HepG2 (cell line): ENCODE measurements around the gene NDOR1. TPM values are rescaled to one million over a fixed set of nuclear protein-coding genes. Genes with fewer than 3 reads are reported as not detected.

Experiments
- ETV5 ChIP-seq: IDR thresholded peaks from 2 replicates; pipeline ENCODE4 v1.6.1; 2018; ENCODE audit warnings: missing biosample characterization, missing genetic modification reagents, inconsistent platforms, borderline replicate concordance
- FLYWCH1 ChIP-seq: sonication (generic); formaldehyde crosslinking; IDR thresholded peaks from 2 replicates; pipeline ENCODE4 v1.8.1; 2023; ENCODE audit warnings: mild to moderate bottlenecking, missing genetic modification reagents
- FOSL2 ChIP-seq: sonication (generic); formaldehyde crosslinking; IDR thresholded peaks from 2 replicates; pipeline ENCODE4 v1.4.0; 2020; ENCODE audit warnings: missing genetic modification reagents
- FOXP4 ChIP-seq: sonication (generic); formaldehyde crosslinking; IDR thresholded peaks from 2 replicates; pipeline ENCODE4 v1.4.0; 2020; ENCODE audit warnings: missing genetic modification reagents
- GABPB1 ChIP-seq: IDR thresholded peaks from 2 replicates; pipeline ENCODE4 v1.6.1; 2016; ENCODE audit warnings: mild to moderate bottlenecking, missing genetic modification reagents, moderate library complexity, missing compliant biosample characterization
- HDAC1 ChIP-seq: sonication (generic); formaldehyde crosslinking; IDR thresholded peaks from 2 replicates; pipeline ENCODE4 v1.5.1; 2020; ENCODE audit warnings: mild to moderate bottlenecking, missing genetic modification reagents
- KDM2A ChIP-seq: sonication (generic); formaldehyde crosslinking; IDR thresholded peaks from 2 replicates; pipeline ENCODE4 v1.4.0; 2020; ENCODE audit warnings: low read depth, missing genetic modification reagents, borderline replicate concordance
- KLF9 ChIP-seq: IDR thresholded peaks from 2 replicates; pipeline ENCODE4 v1.6.1; 2016; ENCODE audit warnings: low read depth
- NFE2L2 ChIP-seq: fragments of 150-350 bp; IDR thresholded peaks from 2 replicates; pipeline ENCODE4 v1.6.1; 2014; ENCODE audit warnings: low read length
- PCBP1 ChIP-seq: fragments of 200-400 bp; formaldehyde crosslinking; IDR thresholded peaks from 2 replicates; pipeline ENCODE4 v1.6.1; 2017; ENCODE audit warnings: mild to moderate bottlenecking, low read depth, low read length, borderline replicate concordance
- PITX1 ChIP-seq: sonication (generic); formaldehyde crosslinking; IDR thresholded peaks from 2 replicates; pipeline ENCODE4 v1.5.1; 2020; ENCODE audit warnings: mild to moderate bottlenecking, missing genetic modification reagents
- SIN3A ChIP-seq: IDR thresholded peaks from 2 replicates; pipeline ENCODE4 v1.6.1; 2011; ENCODE audit warnings: low read depth, mild to moderate bottlenecking, control low read depth, low read length, borderline replicate concordance
- SKI ChIP-seq: fragments of 450-650 bp; IDR thresholded peaks from one replicate; pipeline ENCODE4 v1.6.1; 2018; ENCODE audit warnings: mild to moderate bottlenecking; ENCODE audit not compliant: partially characterized antibody
- SMAD3 ChIP-seq: sonication (generic); formaldehyde crosslinking; IDR thresholded peaks from 2 replicates; pipeline ENCODE4 v1.4.0; 2020; ENCODE audit warnings: missing genetic modification reagents
- SNAI1 ChIP-seq: sonication (generic); formaldehyde crosslinking; IDR thresholded peaks from 2 replicates; pipeline ENCODE4 v1.5.0; 2020; ENCODE audit warnings: mild to moderate bottlenecking, missing genetic modification reagents, borderline replicate concordance
- TCF12 ChIP-seq, 2 experiments: fragments of 450-650 bp in 1 of 2; sonication (generic) in 1 of 2; formaldehyde crosslinking in 1 of 2; IDR thresholded peaks; 2 replicates each; pipeline versions ENCODE4 v1.6.1 to v1.8.0; 2017 to 2022; ENCODE audit warnings: antibody characterized with exemption in 1 of 2, mild to moderate bottlenecking in 1 of 2, missing genetic modification reagents in 1 of 2, moderate library complexity in 1 of 2
- THRA ChIP-seq: sonication (generic); formaldehyde crosslinking; IDR thresholded peaks from 2 replicates; pipeline ENCODE4 v1.4.0; 2020; ENCODE audit warnings: missing genetic modification reagents, borderline replicate concordance
- TOPORS ChIP-seq: sonication (generic); formaldehyde crosslinking; IDR thresholded peaks from 2 replicates; pipeline ENCODE4 v1.8.0; 2023; ENCODE audit warnings: mild to moderate bottlenecking, missing genetic modification reagents
- YEATS2 ChIP-seq: sonication (generic); formaldehyde crosslinking; IDR thresholded peaks from 2 replicates; pipeline ENCODE4 v1.4.0; 2020; ENCODE audit warnings: missing genetic modification reagents, borderline replicate concordance
- ZIK1 ChIP-seq: sonication (generic); formaldehyde crosslinking; IDR thresholded peaks from 2 replicates; pipeline ENCODE4 v1.5.0; 2020; ENCODE audit warnings: mild to moderate bottlenecking, low read depth, missing genetic modification reagents, borderline replicate concordance
- ZNF264 ChIP-seq: sonication (generic); formaldehyde crosslinking; IDR thresholded peaks from 2 replicates; pipeline ENCODE4 v1.4.0; 2020; ENCODE audit warnings: missing genetic modification reagents
- ZNF354B ChIP-seq: sonication (generic); formaldehyde crosslinking; IDR thresholded peaks from 2 replicates; pipeline ENCODE4 v1.8.0; 2022; ENCODE audit warnings: mild to moderate bottlenecking, missing genetic modification reagents
- ZNF432 ChIP-seq: sonication (generic); formaldehyde crosslinking; IDR thresholded peaks from 2 replicates; pipeline ENCODE4 v1.5.0; 2020; ENCODE audit warnings: missing genetic modification reagents, mild to moderate bottlenecking, borderline replicate concordance
- ZNF503 ChIP-seq: sonication (generic); formaldehyde crosslinking; IDR thresholded peaks from 2 replicates; pipeline ENCODE4 v1.4.0; 2020; ENCODE audit warnings: missing genetic modification reagents
- ZNF550 ChIP-seq: sonication (generic); formaldehyde crosslinking; IDR thresholded peaks from 2 replicates; pipeline ENCODE4 v1.4.0; 2020; ENCODE audit warnings: mild to moderate bottlenecking, missing genetic modification reagents, borderline replicate concordance
- polyA plus RNA-seq, 8 experiments: library from polyadenylated mRNA; depleted of rRNA in 3 of 8; stranded (reverse) in 7 of 8; unstranded in 1 of 8; fragments of >200 nt; fragmentation: Illumina TruSeq in 4 of 8; extraction: Trizol in 4 of 8; gene quantifications; 2 replicates each; pipeline versions ENCODE4 v1.2.1 to v1.2.3, GENCODE V29; 2011 to 2016; ENCODE audit warnings: low read depth in 4 of 8, missing spikeins in 1 of 8, mixed read lengths in 1 of 8; ENCODE audit not compliant: insufficient read depth in 1 of 8
- total RNA-seq, 5 experiments: library from RNA; depleted of rRNA; stranded (reverse); fragments of >200 nt; fragmentation: Illumina TruSeq; extraction: Trizol; gene quantifications; 2 replicates each; pipeline ENCODE4 v1.2.3, GENCODE V29; 2016; ENCODE audit warnings: low read depth in 1 of 5

The NDOR1 gene
- total and polyA plus RNA-seq, 2 of the 13 experiments (the other 11 are each of a cell fraction or from before 2014, with no cell fraction given): 3.6 to 8.7 TPM

DNA sequence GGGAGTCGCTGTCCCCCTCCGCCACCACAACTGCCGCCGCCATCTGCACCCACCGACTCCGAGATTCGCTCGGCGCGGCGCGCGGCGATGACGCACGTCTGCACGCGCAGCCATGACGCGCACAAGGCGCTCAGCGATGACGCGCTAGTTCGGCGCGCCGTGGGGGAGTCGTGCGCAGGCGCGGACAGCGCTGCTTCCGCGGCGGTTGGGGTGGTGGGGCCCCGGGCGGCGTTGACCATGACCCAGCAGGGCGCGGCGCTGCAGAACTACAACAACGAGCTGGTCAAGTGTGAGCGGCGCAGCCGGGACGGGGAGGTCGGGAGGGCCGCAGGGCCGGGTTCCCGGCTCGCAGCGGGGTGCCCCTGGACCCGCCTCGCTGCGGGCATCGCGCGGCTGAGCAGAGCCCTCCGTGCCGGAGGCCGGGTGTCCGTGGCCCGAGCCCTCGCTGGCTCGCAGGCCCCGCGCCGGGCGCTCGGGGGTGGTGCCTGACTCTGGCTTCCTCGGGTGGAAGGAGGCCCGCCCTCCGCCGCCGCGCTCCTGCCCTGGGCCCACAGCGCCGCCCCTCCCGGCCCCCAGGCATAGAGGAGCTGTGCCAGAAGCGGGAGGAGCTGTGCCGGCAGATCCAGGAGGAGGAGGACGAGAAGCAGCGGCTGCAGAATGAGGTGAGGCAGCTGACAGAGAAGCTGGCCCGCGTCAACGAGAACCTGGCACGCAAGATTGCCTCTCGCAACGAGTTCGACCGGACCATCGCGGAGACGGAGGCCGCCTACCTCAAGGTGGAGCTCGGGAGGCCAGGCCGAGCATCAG lies 16.8 kb upstream of the NDOR1 start, which contains the start of the genes ANAPC2 and SSNA1 (continued):
- no peak for TF ChIP-seq KLF9 (CRISPR knock-in tag)
- no peak for TF ChIP-seq FLYWCH1 (CRISPR knock-in tag)
- peak; percentile 84 for TF ChIP-seq SIN3A
- peak; percentile 67; the same call in 1 of the 2 replicates for TF ChIP-seq ETV5 (CRISPR knock-in tag)
- TF ChIP-seq SMAD3 (CRISPR knock-in tag): peak; percentile 67; the same call in 1 of the 2 replicates
- TF ChIP-seq GABPB1 (CRISPR knock-in tag): peak; percentile 95
- peak; percentile 51 for TF ChIP-seq THRA (CRISPR knock-in tag)
- peak; percentile 78 for TF ChIP-seq FOSL2 (CRISPR knock-in tag)
- 0 out of 2 replicates have a peak, but pooled peaks have one; percentile 31 for TF ChIP-seq ZNF550 (CRISPR knock-in tag)
- no peak for TF ChIP-seq TCF12 (IDR thresholded peaks at IDR 0.05)
- TF ChIP-seq TCF12 (CRISPR knock-in tag; IDR thresholded peaks at IDR 0.05): peak; percentile 8; the same call in 1 of the 2 replicates
- peak; percentile 93 for TF ChIP-seq SKI
- TF ChIP-seq ZNF354B (CRISPR knock-in tag): no peak
- no peak; the same call in 1 of the 2 replicates for TF ChIP-seq ZIK1 (CRISPR knock-in tag)
- TF ChIP-seq NFE2L2: no peak
- TF ChIP-seq SNAI1 (CRISPR knock-in tag): no peak
- peak; percentile 90 for TF ChIP-seq KDM2A
- TF ChIP-seq FOXP4 (CRISPR knock-in tag): peak; percentile 53; the same call in 1 of the 2 replicates
- peak; percentile 19; the same call in 1 of the 2 replicates for TF ChIP-seq ZNF503 (CRISPR knock-in tag)
- peak; percentile 98 for TF ChIP-seq YEATS2
- 0 out of 2 replicates have a peak, but pooled peaks have one; percentile 27 for TF ChIP-seq ZNF264 (CRISPR knock-in tag)
- TF ChIP-seq PITX1 (CRISPR knock-in tag): 0 out of 2 replicates have a peak, but pooled peaks have one; percentile 47
- TF ChIP-seq PCBP1: 0 out of 2 replicates have a peak, but pooled peaks have one; percentile 49
- TF ChIP-seq HDAC1 (CRISPR knock-in tag): peak; percentile 100
- TF ChIP-seq ZNF432 (CRISPR knock-in tag): no peak
- peak; percentile 95 for TF ChIP-seq TOPORS (CRISPR knock-in tag)
